Heart right ventricle (tissue), 16 donors: Measurements from ENCODE around the gene SEPTIN1. TPM values are rescaled to one million over a fixed set of nuclear protein-coding genes. Genes with fewer than 3 reads are reported as not detected.

ENCODE experiments used
- ATAC-seq, 8 donors: fragments of 200-7000 bp; cut with Tn5 transposase; one replicate each; pipeline ENCODE4 v1.9.1; 2020; ENCODE audit warnings: mild to moderate bottlenecking in 8 of 8, moderate library complexity in 8 of 8, moderate number of reproducible peaks in 1 of 8
- DNase-seq, 2 donors: peaks; one replicate each; pipeline ENCODE4 v3.0.0-alpha.2; 2020
- H3K27ac ChIP-seq, 10 donors: fragments of 200-600 bp; sonication (generic) in 2 of 10; one replicate each; pipeline versions ENCODE4 v1.5.0 to v1.8.0; 2020 to 2022; ENCODE audit warnings: mild to moderate bottlenecking in 3 of 10
- H3K27me3 ChIP-seq, 7 donors: fragments of 200-600 bp; one replicate each; pipeline ENCODE4 v1.8.0; 2021 to 2022; ENCODE audit warnings: mild to moderate bottlenecking in 2 of 7
- H3K36me3 ChIP-seq, 9 donors: fragments of 200-600 bp; sonication (generic) in 1 of 9; one replicate each; pipeline versions ENCODE4 v1.5.0 to v1.8.0; 2020 to 2022; ENCODE audit warnings: mild to moderate bottlenecking in 2 of 9
- H3K4me1 ChIP-seq, 9 donors: fragments of 200-600 bp; sonication (generic) in 1 of 9; one replicate each; pipeline versions ENCODE4 v1.5.0 to v1.8.0; 2020 to 2022; ENCODE audit warnings: mild to moderate bottlenecking in 4 of 9
- H3K4me3 ChIP-seq, 10 donors: fragments of 200-600 bp; sonication (generic) in 2 of 10; one replicate each; pipeline versions ENCODE4 v1.5.0 to v1.8.0; 2020 to 2022; ENCODE audit warnings: mild to moderate bottlenecking in 7 of 10, moderate library complexity in 2 of 10
- H3K9me3 ChIP-seq, 11 donors: fragments of 200-600 bp in 10 of 11; sonication (generic) in 2 of 11; one replicate each; pipeline versions ENCODE4 v1.5.0 to v1.8.0; 2013 to 2022; ENCODE audit warnings: mild to moderate bottlenecking in 2 of 11, control low read depth in 1 of 11, moderate library complexity in 1 of 11
- WGBS, 2 donors: extraction: QIAGEN DNeasy Blood & Tissue Kit; methylation state at CpG; one replicate each; pipeline ENCODE4 v1.1.7; 2013; ENCODE audit warnings: inconsistent platforms in 1 of 2; 5-methylcytosine and 5-hydroxymethylcytosine counted together
- intact Hi-C, 10 donors: fragments of 100-400 bp; cut with DNase I; formaldehyde crosslinking; loops; one replicate each; pipeline versions ENCODE4 v1.11.1 to v1.14.2; 2022
- polyA plus RNA-seq, 2 donors: library from polyadenylated mRNA; stranded (reverse); fragments of 200-250 nt; gene quantifications; one replicate each; pipeline ENCODE4 v1.2.3, GENCODE V29; 2013
- total RNA-seq, 10 donors: library from RNA; stranded (reverse); fragmentation: NEBNext Ultra II Directional in 3 of 10; extraction: Animal tissue kit (Norgen Biotek cat#: 25700) in 3 of 10; gene quantifications; one replicate each; pipeline versions ENCODE4 v1.2.1 to v1.2.4, GENCODE V29; 2021 to 2023
- TF ChIP-seq, protein P1 (sequence below), 9 donors: fragments of 200-600 bp; sonication (generic) in 2 of 9; IDR thresholded peaks; one replicate each; pipeline versions ENCODE4 v1.5.0 to v1.8.0; 2021 to 2022; ENCODE audit warnings: antibody characterized with exemption in 9 of 9, mild to moderate bottlenecking in 5 of 9, moderate library complexity in 1 of 9
- donor health status: Arrhythmogenic right ventricular cardiomyopathy.
- donor health status: ischemic (EF 13 %, LVEDD 7.1; RV severe dilation, severe dysfunction).
- donor health status: healthy with polysubstance abuse.
- donor health status: DM: no; HTN: yes; CAD: no.
- donor health status: DM: no; HTN: no; CAD: no.
- donor health status: ischemic (EF 25% LVEDD 6.9; RV normal size, moderate dysfunction).
- donor health status: ischemic (EF 25% LVEDD 5.7; RV mildly dilated, moderate dysfunction).
- donor health status: healthy.
- donor health status: DM: yes; HTN: yes; CAD: no.
- donor health status: Ischemic cardiomyopathy.
- donor health status: ischemic (EF 35%, LVEDD 5.7; RV mildly dilated, moderate dysfunction).
- donor health status: nonischemic (EF 11% LVEDD 7.7; RV severe dilation, severe dysfunction).
- donor health status: DM: yes; HTN: yes; CAD: no.
- donor health status: PGD.
- donor health status: ischemic (EF 29% LVEDD 5.4; RV normal size, mild dysfunction).
- donor health status: nonischemic (EF 23%, LVEDD 6.1; RV moderate dilation, normal function).

Gene SEPTIN1
- total and polyA plus RNA-seq, 12 donors: 0.78 to 6.8 (median 1.4) TPM

DNA sequence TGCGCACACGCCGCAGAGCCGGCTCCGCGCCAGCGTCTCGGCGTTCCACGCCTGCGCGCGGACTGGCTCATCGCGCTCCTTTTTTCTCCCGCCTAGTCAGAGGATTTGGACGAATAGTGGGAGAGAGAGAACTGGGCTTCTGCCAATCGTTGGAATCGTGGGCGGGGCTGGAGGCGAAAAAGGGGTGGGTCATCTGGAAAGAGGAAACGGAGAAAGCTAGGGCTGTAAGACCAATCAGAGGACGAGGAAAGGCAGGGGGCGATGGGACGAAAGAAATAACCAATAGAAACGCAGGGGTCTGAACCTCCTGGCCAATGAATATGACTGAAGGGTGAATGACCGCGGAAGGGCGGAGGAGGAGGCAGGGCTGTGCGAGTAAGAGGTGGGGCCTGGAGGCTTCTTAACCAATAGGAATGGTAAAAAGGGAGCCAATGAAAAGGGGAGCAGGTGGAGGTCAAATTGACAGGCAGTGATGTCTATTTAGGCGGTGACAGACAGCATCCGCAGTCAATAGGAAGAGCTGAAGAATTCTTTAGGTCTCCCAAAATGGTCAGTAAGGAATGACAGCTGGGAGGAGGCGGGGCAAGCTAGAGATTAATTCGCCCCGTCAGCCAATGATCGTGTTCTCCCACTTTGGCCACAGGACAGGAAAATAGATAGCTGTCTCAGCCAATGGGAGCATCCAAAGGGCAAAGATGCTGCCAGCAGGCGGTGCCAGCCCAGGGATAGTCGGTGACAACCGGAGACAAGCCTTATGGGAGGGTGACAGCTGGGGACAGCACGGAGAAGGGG lies 11.7 kb downstream of the SEPTIN1 start, which contains the start of gene TBC1D10B:
Gene TBC1D10B, minus strand, starts transcription at position 39 of the 792 bp plus-strand sequence. CDS start 311 bp downstream, outside the sequence.
- Histone ChIP-seq H3K27ac (peak within 1 kb of the TSS; percentile 61 to 96 (median 90)), H3K9me3 (no peaks in the 10 kb centered on the region), H3K4me3 (peak within 1 kb of the TSS; percentile 67 to 97 (median 90)), H3K27me3 (no peaks in the 10 kb centered on the region), H3K36me3 (peaks cover 0 to 14% (median 0%) of the 10 kb centered on the region in 9 donors), H3K4me1 (peaks cover 12 to 53% (median 39%) of the 10 kb centered on the region in 9 donors)
- TF ChIP-seq, protein P1, sequence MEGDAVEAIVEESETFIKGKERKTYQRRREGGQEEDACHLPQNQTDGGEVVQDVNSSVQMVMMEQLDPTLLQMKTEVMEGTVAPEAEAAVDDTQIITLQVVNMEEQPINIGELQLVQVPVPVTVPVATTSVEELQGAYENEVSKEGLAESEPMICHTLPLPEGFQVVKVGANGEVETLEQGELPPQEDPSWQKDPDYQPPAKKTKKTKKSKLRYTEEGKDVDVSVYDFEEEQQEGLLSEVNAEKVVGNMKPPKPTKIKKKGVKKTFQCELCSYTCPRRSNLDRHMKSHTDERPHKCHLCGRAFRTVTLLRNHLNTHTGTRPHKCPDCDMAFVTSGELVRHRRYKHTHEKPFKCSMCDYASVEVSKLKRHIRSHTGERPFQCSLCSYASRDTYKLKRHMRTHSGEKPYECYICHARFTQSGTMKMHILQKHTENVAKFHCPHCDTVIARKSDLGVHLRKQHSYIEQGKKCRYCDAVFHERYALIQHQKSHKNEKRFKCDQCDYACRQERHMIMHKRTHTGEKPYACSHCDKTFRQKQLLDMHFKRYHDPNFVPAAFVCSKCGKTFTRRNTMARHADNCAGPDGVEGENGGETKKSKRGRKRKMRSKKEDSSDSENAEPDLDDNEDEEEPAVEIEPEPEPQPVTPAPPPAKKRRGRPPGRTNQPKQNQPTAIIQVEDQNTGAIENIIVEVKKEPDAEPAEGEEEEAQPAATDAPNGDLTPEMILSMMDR (IDR thresholded peaks at IDR 0.05): peak in 6 of 9 donors; percentile 35 to 55 (median 42)
- DNase-seq (peak; percentile 96 to 99), ATAC-seq (peak; percentile 89 to 96 (median 94))
- WGBS, 2 donors: 0 to 1% methylated on average over 37 to 40 of the region's 40 CpGs
- intact Hi-C loops: no loop called here

DNA sequence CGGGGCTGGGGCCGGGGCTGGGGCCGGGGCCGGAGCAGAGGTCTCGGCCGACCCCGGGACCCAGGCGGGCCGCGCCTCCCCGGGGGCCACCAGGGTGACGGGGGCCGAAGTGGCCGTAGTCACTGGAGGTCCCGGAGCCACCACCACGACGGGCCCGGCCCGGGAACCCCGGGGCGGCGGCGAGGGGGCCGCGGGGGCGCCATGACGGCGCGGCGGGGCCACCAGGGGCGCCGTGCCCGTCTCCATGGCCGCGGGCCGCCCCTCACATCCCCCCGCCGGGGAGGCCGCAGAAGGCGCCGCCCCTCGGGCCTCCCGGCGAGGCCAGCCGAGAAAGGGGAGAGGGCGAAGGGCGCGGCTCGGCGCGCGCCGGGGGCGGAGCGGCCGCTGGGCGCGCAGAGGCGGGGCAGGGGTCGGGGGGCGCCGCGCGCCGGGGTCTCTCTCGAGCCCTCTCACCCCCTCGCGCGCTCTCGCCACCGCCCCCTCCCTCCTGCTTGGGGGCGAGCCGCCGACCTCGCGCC lies 12.4 kb downstream of the SEPTIN1 start:
- H3K9me3 ChIP-seq: no peaks in the 10 kb centered on the region
- H3K4me1 ChIP-seq: peaks cover 12 to 60% (median 43%) of the 10 kb centered on the region in 9 donors
- intact Hi-C loops: loop anchor here in 2 of 10 donors (5.0 kb wide), 2 partner anchors 37 to 43 kb away; partner anchors contain the start of gene ZNF771 (in 1 of the 2)

DNA sequence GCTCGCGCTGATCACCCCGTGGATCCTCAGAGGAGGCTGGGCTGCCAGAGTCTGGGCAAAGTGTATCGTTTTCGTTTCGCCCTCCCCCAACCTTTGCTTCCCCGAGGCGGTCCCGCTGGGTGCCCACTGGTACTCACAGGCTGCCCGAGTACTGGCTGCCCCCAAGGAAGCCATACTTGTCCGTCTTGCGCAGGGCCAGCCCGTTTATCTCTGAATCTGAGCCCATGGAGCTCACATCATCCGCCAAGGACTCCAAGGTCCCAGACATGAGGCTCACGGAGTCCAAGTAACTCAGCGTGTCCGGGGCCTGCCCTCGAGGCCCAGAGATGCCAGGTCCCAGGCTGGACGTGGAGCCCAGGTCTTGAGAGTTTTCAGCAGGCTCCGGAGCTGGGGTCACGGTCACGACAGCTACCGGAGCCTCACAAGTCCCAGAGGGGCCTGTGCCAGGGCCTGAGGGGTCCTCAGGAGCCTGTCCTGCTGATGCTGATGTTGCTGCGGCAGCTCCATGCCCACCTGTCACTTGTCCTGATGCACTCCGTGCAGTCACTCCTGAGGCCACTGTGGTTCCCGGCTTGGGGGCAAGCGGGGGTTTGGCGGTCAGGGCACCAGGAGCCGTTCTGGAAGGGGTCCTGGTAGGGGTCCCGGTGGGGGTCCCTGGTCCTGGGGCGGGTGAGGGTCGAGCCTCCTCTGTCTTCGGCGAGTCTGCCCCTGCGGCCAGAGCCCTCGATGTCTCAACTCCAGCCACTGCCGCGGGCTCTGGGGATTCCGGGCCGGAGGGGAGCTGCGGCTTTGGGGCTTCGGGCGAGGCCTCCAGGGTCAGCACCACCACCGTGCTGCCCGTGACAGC lies 13.0 kb downstream of the SEPTIN1 start:
- ATAC-seq (no peak), DNase-seq (no peak)
- WGBS, 2 donors: 0 to 1% methylated on average over 45 of the region's 45 CpGs
- intact Hi-C loops: loop anchor here in 2 of 10 donors (5.0 kb wide), 2 partner anchors 38 to 42 kb away; partner anchors contain the start of gene ZNF771 (in 1 of the 2)
- H3K27me3 ChIP-seq: no peaks in the 10 kb centered on the region
- H3K4me1 ChIP-seq: peaks cover 15 to 66% (median 48%) of the 10 kb centered on the region in 9 donors
- peak overlapping the region; percentile 52 to 95 (median 86) for H3K27ac ChIP-seq
- H3K4me3 ChIP-seq: peak overlapping the region; percentile 67 to 97 (median 90)
- TF ChIP-seq, protein P1 (IDR thresholded peaks at IDR 0.05): no peak
- no peaks in the 10 kb centered on the region for H3K9me3 ChIP-seq
- peaks cover 0 to 27% (median 0%) of the 10 kb centered on the region in 9 donors for H3K36me3 ChIP-seq

More for the DNA sequence above, 12.4 kb downstream of the SEPTIN1 start:
- TF ChIP-seq, protein P1 (IDR thresholded peaks at IDR 0.05): peak in 1 of 9 donors; percentile 20
- Histone ChIP-seq H3K27me3 (no peaks in the 10 kb centered on the region), H3K4me3 (peak overlapping the region; percentile 67 to 97 (median 90)), H3K36me3 (peaks cover 0 to 20% (median 0%) of the 10 kb centered on the region in 9 donors), H3K27ac (peak overlapping the region; percentile 52 to 95 (median 86))
- DNase-seq (no peak), ATAC-seq (peak in 1 of 8 donors; percentile 4)
- 1% methylated on average over 21 to 75 of the region's 76 CpGs for WGBS, 2 donors
